ENCODE data around the gene KRTAP29-1.

- TF ChIP-seq CTCF (conservative IDR thresholded peaks at IDR 0.05; ENCODE audit: low read length) = no peak
- TF ChIP-seq EZH2phosphoT487 (IDR thresholded peaks at IDR 0.05; ENCODE audit: borderline replicate concordance, low read depth, low read length) = no peak
Observed at GRCh38 chr17:41267711-41268110, 34.9 kb downstream of the KRTAP29-1 start.

All from OCI-LY7 (cell line).